CD4-positive, alpha-beta T cell treated with Interferon gamma for 1 hour (primary cell): ENCODE results near the gene CDH18.

Source experiments
- DNase-seq: peaks from one replicate; pipeline ENCODE4 v3.0.0-alpha.2; 2020

Gene CDH18

DNA sequence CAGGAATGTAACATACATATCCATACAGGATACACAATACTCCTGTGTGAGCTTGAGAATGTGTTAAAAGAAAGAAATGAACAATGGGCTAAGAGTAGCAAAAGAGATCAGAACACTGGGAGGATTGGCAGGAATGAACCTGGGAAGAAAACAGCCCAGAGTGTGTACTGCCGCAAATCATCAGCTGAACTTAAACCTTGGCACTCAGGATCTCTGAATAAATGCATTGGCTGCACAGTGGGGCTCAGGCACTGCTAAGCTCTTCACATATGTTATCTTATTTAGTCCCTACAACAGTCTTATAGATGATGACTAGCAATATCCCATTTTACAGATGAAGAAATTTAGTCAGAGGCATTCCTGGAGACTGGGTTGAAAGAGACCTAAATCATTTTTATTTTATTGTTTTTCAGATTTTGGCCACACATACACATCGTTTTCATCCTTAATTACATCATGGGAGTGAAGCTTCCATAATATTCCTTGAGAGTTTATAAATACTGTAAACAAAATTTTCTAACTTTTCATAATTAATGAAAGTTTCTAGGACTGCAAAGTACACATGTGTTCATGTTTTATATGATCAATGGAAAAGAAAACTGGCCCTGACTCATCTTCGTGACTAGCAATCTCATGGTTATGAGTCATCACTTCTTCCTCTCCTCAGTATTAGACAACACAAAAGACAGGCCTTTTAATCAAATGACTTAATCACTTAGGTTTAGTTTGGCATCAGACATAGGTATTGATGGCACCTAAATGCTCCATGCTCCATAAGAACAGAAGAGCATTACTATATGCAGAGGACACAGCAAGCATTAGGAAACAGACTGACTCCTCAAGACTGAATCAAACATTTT lies 59.2 kb downstream of the CDH18 start:
- no peak for DNase-seq

DNA sequence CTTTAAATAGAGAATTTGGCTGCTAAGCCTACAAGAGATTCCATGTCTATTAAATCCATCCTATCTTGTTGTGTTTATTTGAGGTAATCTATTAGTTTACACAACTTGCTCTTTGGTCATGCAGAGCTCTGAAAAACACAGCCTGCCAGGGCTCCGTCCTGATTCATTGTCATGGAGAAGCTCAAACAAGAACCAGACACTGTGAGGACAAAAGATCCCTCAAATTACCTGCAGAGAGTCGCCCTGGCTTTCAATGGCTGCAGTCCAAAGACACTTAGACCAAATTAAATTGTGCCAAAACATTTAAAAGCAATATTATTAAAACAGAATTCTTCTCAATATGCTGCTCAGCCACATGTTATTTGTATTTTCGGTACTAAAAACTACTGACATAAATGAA lies 60.1 kb downstream of the CDH18 start:
- no peak for DNase-seq

DNA sequence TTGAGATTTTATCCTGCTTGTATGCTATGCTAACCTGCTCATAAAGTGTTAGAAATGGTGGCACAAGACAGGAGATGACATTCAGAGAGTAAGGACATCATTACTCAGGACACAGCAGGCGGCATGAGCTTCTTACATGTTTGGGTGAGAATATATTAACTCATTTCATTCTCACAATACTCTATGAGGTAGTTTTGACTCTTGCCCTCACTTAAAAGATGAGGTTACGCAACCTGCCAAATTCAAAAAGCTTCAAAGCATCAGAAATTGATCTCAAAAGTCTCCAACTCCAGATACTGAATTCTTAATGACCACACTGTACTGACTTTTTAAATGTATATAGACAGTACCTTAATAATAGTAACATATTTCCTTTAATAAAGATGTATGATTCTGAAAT lies 60.8 kb downstream of the CDH18 start:
- no peak for DNase-seq

DNA sequence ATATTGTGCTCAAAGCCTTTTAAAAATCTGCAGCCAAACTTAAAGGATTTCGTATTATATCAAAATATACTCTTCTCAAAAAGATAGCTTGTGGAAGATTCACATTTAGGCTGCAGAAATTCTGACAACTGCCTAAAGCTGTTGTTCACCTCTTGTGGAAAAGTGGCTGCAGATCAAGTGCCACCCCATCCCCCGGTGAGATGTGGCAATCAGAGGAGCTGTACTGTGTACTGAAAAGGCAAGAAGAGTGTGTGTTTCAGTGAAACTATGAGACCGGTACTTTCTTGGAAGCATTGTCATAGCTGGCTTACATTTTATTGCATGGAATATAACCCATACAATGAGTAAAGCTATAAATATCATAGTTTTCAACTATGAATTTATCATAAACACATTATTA lies 64.3 kb downstream of the CDH18 start:
- no peak for DNase-seq

DNA sequence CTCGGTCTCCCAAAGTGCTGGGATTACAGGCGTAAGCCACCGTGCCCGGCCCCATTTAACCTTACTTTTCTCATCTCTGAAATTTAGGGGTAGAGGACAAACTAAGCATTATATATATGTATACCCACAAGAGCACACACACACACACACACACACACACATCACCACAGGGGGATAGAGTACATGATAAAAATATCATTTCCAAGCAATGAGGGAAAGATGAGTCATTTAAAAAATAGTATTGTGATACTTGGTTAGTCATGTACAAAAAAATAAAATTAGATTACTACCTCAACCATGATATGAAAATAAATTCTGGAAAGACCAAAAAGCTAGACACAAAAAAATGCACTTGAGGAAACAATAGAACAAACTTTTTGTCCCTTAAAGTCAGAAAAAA lies 67.2 kb downstream of the CDH18 start:
- DNase-seq: no peak

DNA sequence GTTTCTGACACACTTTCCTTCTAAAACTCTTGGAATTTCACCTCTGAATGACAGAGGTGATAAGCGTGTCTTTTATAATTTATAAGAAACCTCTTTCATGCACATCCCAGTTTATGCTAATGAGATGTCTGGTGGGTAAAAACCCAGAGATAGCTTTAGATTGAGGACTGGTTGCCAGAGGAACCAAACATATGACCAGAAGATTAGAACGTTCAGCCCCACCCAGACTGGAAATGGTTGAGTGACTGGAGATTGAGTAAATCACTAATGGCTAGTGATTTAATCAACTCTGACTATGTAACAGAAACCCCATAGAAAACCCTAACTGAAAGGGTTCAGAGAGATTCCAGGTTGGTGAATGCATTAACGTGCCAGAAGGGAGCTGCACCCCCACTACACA lies 69.2 kb downstream of the CDH18 start:
- DNase-seq: no peak

DNA sequence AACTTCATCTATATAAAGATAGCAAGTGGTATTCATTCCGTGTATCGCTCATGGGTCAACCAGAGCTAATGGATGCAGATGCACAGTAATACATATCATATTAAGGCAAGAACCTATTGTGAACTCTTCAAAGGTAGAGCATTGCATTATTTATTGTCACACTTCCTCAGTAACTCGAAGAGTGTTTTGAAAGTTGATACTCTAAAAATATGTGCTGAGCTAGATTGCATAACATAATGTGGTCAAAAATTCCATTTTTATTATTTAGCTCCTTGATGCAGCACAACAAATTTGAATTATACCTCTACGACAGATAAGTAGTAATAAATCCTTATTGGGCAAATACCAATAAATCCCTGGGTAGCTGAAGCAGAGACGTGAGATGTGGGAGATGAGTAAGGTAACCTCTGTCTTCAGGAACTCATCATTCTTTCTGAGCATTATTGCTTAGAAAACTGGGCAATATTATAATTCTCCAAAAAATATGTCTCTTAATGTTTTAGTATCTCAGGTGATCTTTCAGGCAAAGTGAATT lies 70.3 kb downstream of the CDH18 start:
- DNase-seq: no peak

DNA sequence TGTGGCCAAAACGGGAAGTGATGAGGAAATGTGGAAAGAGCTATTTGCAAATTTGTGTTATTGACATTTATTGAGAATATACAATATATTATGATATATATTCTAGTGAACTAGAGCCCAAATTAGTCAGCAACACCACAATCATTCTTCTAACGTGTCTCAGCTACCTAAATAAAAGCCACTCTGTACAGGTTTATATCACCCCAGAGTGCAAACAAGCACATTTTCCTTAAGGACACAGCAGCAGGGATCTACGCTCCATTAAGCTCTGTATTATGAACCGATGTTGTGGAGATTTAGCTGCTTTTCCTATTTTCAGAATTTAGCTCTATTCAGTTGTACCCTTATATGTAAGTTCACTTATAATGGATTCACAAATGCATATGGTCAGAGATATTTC lies 77.9 kb downstream of the CDH18 start:
- DNase-seq: no peak

DNA sequence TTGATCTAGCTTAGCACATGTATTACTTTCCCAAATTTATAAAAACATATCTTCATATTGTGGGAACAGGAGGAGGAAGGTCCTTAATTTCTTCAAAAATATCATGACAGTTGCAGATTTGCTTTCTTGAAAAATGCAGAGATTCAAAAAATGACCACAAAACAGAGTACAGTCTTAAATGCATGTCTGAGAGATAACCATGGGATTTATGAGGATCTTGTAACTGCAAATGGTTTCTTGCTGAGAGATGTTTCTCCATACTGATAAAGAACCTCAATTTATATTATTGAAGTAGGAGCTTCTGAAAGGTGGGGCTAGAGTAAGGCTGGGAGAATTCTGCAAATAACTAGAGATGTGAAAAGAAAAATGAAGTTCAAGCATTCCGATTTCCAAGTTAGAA lies 83.2 kb downstream of the CDH18 start:
- no peak for DNase-seq

DNA sequence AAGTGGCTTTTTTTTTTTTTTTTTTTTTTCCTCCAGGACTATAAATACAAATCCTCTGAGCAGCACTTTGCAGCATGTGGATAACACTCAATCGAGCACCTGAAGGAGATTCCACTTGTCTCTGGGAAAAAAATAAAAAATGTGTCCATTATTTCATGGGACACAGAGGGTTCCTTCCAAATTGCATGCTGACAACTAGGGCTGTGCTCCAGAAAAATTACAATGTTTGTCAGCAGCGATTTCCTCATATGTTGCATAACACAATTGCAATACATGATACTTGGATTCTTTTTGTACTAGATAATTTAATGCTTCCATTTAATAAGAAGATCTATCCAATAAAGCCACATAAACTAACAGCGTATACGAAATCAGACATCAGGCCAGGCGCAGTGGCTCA lies 84.4 kb downstream of the CDH18 start:
- DNase-seq: no peak

DNA sequence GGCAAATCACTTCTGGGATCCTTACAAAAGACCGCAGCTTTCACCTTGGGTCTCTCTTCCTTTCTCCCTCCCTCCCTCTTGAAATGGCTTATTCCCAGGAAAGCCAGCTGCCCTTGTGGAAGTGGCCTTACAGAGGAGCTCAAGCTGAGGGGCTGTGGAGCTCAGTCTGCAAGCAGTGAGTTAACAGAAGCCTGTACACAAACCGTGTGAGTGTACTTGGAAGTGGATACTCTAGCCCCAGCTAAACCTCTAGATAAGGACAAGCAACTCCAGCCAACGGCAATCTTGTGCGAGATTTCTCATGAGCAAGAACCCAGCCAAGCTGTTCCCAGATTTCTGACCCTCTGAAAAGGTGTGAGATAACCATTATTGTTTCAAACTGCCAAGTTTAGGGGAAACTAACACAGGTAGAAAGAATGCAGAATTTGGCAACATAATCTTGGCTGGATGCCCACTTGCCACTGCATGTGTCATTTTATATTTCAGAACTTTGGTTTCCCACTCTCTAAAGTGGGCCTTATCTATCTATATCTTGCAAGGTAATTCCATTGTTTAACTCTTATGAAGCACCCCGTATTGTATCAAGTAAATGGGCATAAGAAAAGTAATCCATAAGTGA lies 85.6 kb downstream of the CDH18 start:
- DNase-seq: no peak

DNA sequence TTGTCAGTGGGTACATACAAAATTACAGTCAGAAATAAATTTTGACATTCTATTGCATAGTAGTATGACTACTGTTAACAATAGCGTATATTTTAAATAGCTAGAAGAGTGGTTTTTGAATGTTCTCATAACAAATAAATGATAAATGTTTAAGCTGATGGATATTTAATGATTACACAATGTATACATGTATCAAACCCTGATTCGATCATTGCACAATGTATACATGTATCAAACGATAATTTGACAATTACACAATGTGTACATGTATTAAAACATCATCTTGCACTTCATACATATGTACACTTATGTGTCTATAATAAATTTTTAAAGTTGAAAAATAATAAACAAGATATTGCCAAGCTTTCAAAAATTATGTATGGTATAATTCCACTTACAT lies 87.7 kb downstream of the CDH18 start:
- no peak for DNase-seq

DNA sequence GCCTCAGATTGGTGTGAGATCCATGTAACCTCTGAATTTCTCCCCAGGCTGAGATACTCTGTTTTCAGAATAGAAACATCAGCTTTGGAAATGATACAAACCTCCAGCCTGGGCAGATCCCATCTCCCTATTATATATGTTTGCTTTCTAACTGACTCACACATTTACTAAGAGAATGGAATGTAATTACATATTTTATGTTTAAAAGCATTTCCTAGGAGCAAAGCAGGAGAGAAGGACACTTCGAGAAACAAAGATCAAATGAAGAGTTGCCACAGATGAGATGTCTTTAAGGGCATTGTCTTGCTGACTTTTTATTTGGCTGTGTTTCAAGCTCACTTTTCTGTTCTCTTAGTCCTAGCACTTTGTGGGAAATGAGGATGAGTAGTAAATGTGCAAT lies 96.3 kb downstream of the CDH18 start:
- DNase-seq: no peak

DNA sequence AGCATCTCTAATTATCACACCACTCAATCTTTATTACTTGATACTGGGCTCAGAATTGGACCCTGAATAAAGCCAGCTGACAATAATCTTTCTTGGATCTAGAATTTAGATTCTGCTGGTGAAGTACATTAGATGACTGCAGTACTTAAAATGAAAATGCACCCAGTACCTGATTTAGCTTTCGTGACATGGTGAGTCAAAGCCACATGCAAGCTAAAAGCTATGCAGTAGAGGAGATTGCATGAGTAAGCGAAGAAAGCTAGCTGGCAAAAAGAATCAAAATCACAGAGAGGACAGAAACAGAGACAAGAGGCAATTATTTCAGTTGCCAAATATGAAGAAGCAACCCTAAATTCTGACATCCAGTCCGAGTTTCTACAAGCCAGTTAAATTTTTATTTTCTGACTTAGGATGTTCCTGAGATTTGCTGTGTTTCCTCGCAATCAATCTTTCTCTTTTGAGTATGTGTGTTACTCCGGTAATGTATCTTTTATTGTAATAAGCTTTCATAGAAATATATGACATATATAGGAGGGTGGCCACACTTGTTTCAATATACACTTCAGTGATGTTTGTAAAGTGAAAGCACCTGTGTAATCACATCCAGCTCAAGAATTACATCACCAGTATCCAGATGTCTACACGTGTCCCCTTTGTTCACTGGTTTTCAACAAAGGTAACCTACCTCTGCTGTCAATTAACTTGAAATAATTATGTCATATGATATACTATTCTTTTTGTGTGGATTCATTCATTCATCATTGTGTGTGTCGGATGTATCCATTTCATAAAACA lies 101.7 kb downstream of the CDH18 start:
- DNase-seq: no peak

DNA sequence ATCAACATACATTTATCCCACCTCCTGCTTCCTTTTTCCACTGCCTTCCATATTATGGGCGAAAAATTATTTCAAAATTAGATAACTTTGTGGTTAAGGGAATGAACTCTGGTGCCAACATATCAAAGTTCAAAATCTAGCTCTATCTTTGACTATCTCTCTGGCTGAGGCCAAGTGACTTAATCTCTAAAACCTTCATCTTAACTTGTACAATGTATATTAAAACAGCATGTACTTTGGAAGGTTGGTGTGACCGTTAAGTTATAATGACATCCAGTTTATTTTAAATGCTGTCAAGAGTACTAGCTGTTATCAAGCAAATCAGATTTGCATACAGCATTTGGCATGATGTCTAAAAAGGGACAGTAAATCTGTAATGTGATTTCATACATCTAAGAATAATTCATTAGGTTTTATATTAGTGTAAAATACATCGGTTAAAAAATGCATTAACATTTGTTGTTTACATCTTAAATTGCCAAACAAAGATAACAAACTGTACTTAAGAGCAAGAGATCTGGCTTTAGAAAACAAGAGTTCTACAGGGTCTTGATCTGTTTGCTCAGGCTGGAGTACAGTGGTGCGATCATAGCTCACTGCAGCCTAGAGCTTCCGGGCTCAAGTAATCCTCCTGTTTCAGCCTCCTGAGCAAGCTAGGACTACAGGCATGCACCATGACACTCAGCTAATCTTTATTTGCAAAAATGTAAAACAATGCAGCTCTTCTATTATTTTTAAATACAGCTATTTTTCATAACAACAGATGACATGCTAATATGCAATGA lies 102.8 kb downstream of the CDH18 start:
- no peak for DNase-seq

DNA sequence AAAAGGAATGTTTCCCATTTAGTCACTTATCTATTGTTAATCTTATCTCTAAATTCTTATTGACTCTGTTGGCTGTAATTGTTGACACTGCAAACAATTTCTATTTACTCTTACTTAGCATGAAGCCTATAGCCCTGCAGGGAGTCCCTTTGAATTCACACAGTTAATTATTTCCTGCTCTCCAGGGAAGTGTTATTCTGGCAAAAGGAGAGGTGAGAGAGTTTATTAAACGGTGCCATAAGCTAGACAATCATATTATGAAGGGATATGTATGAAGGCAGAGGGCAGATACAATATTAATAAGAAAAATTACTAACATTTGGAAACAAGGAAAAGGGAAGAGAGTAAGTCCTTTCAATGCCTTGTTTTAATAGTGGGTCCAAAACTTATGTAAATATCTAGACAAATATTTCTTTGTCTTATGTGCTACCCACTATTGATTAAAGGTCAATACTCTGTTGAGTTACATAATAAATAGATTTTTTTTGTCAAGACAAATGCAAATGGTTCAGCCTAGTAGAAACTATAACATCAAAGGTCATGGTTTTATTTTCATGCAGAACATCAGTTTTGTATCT lies 107.1 kb downstream of the CDH18 start:
- DNase-seq: no peak

DNA sequence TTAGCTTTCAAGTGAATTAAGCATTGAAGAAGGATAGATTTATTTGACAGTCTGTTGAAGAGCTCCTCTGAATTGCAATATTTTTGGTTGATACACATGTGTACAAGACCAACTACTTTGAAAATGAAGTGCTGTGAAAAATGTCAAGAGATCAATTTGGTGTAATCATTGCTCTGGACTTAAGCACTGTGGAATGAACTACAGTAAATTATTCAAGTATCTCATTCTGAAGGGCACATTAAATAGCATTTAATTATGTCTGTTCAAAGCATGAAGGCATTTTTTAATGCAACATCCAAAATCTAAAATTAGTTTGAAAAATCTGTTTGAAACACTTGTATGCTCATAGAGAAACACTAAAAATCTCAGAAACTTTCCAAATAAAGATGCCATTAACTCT lies 107.5 kb downstream of the CDH18 start:
- no peak for DNase-seq

DNA sequence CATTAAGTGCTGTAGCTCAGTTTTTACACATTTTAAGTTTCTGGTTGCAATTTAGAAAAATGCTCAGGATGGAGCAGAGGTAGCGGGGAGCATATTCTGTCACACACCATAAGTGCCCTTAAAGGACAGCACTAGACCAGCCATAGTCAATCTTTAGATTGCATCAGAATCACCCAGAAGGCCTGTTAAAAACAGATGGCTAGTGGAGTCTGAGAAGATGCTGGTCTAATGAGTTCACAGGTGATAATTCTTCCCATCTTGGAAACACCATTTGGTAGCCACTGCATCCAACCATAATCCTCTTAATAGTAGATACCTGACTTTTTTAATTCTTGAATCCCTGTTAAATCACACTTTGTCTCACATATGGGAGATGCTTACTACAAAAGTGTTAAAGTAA lies 113.2 kb downstream of the CDH18 start:
- DNase-seq: no peak

DNA sequence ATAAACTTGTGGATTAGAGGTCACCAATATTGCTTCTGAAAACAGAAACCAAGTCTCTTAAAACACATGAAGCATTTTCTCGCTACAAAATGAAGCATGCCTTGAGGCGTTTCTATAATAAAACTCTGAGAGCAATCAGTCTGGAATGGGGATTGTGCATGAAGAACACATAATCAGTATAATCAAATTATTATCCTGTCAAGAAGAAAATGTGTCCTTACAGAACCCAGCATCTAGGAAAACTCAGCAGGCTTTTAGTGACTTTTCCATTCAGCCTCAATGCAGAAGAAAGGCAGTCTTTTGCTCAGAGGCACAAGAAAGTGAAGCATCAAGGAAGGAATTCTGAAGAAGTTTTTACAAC lies 121.9 kb downstream of the CDH18 start:
- DNase-seq: no peak

DNA sequence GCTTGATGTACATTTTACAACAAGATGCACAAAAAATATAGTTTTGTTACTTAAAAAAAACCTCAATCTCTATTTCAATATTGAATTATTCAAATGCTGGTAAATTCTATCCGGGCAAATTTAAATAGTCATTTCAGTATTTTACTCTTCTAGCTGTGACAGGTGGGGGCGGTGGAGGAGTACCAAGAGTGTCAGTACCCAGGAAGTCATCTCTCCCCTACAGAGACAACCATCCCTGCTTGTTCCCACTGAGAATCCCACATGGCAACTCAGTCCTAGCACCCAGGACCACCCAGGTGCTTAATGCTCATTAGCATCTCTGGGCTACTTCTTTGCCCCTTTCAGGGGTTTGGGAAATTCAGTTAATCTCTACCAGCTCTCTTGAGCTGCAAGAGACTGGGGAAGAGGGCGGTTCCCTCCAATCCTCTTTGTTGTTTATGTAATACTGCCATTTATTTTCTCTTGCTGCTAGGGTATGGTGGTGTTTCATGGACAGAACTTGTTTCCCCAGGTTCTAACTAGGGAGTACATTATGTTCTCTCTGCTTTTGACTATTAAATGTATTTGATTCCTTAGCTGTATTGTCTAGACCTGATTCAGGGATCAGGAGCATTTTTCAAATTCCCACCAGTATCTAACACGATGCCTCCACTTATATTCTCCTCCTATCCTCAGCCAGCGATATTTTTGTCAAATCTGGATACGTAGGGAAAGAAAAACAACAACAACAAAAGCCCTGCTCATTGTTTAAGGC lies 122.5 kb downstream of the CDH18 start:
- no peak for DNase-seq

DNA sequence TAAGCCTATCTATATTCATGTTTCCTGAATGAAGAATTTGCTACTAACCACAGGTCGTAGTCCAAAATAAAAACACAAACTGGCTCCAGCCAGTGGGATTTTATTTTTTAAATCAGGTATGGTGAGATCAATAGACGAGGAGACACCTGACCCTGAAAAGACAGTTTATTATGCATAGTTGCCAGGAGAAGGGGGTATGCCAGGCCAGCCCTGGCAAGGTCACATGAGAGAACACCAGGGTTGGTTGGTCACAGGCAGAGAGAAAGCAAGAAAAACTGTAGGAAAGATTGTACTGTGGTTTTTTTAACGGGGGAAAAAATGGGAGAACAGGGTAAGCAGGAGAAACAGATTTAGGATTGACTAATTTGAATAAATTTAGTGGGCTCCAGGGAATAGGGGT lies 125.3 kb downstream of the CDH18 start:
- no peak for DNase-seq

DNA sequence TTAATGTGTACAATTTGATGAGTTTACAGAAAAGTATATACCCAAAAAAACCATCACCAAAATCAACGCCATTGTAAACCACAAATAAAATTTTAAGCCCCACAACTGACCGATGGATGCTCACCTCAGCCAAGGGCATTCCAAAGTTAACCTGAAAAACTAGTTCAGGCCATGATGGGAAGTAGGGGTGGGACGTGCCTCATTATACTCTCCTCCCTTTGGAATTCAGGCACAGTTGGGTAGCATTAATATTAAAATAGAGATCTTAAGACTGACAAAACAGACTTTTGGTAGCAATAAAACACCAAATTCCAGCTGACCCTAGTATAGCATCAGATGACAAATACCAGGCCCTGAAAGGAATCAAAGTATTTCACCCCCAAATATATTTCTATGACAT lies 129.0 kb downstream of the CDH18 start:
- no peak for DNase-seq
